Fibroblast of lung (primary cell): Measurements from ENCODE around the gene VMO1.

ENCODE experiments used
- CTCF ChIP-seq, 2 donors: IDR thresholded peaks in 1 of 2; conservative IDR thresholded peaks in 1 of 2; 1 replicate in 1 of 2; 2 replicates in 1 of 2; pipeline ENCODE4 v1.5.1; 2011 to 2012; ENCODE audit warnings: low read length in 2 of 2, control low read depth in 1 of 2, inconsistent platforms in 1 of 2, low read depth in 1 of 2, mild to moderate bottlenecking in 1 of 2
- EZH2 ChIP-seq: IDR thresholded peaks from 2 replicates; pipeline ENCODE4 v1.5.1; 2012; ENCODE audit warnings: low read length, control low read depth, mild to moderate bottlenecking; ENCODE audit errors: missing control alignments

GRCh38 chr17:4785311-4786105 is 656 bp downstream of the VMO1 start:
- TF ChIP-seq CTCF (conservative IDR thresholded peaks at IDR 0.05 in 1 of 2, IDR thresholded peaks at IDR 0.05 in 1 of 2; ENCODE audit: low read depth in 1 of 2, low read length in 2 of 2) (no peak), EZH2 (peak; percentile 57)
